Testis (tissue), 2 donors: ENCODE data around the gene CREBRF.

Experiments
- CTCF ChIP-seq, 3 experiments: fragments of 450-650 bp in 2 of 3; fragments of 200-600 bp in 1 of 3; sonication (generic) in 1 of 3; IDR thresholded peaks; one replicate each; pipeline ENCODE4 v1.5.1; 2016 to 2019; ENCODE audit warnings: antibody characterized with exemption in 3 of 3, mild to moderate bottlenecking in 2 of 3, moderate library complexity in 1 of 3
- POLR2A ChIP-seq: fragments of 450-650 bp; IDR thresholded peaks from one replicate; pipeline ENCODE4 v1.6.1; 2017; ENCODE audit warnings: antibody characterized with exemption, mild to moderate bottlenecking, moderate library complexity

- no peak for TF ChIP-seq CTCF (IDR thresholded peaks at IDR 0.05)
- no peak for TF ChIP-seq POLR2A
Observed at GRCh38 chr5:173098787-173099186, 42.6 kb downstream of the CREBRF start.
